ENCODE data around the gene MST1.

MST1 gene

DNA sequence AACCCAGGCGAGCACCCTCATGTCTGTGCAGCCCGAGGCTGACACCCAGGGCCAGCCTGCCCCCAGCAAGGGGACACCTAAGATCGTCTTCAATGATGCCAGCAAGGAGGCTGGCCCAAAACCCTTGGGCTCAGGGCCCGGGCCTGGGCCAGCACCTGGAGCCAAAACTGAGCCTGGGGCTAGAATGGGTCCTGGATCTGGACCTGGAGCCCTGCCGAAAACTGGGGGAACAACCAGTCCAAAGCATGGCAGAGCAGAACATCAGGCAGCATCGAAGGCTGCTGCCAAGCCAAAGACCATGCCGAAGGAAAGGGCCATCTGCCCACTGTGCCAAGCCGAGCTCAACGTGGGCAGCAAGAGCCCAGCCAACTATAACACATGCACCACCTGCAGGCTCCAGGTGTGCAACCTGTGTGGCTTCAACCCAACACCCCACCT lies 46.5 kb downstream of the MST1 start:
- H3K27me3 ChIP-seq (replicated peaks; ENCODE audit: control insufficient read depth, insufficient read depth, low read length): no peaks in the 10 kb centered on the region; the same call in none of the 2 replicates
- TF ChIP-seq, protein P1, sequence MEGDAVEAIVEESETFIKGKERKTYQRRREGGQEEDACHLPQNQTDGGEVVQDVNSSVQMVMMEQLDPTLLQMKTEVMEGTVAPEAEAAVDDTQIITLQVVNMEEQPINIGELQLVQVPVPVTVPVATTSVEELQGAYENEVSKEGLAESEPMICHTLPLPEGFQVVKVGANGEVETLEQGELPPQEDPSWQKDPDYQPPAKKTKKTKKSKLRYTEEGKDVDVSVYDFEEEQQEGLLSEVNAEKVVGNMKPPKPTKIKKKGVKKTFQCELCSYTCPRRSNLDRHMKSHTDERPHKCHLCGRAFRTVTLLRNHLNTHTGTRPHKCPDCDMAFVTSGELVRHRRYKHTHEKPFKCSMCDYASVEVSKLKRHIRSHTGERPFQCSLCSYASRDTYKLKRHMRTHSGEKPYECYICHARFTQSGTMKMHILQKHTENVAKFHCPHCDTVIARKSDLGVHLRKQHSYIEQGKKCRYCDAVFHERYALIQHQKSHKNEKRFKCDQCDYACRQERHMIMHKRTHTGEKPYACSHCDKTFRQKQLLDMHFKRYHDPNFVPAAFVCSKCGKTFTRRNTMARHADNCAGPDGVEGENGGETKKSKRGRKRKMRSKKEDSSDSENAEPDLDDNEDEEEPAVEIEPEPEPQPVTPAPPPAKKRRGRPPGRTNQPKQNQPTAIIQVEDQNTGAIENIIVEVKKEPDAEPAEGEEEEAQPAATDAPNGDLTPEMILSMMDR (IDR thresholded peaks at IDR 0.05; ENCODE audit: insufficient read depth, low read length, poor library complexity, severe bottlenecking): no peak
- H3K4me3 ChIP-seq (replicated peaks; ENCODE audit: low read depth, low read length): no peak overlapping the region
- no peak for DNase-seq (ENCODE audit: extremely low read depth, insufficient read length)
- no peaks in the 10 kb centered on the region for H3K36me3 ChIP-seq (ENCODE audit: control insufficient read depth, insufficient read depth, low read length)

DNA sequence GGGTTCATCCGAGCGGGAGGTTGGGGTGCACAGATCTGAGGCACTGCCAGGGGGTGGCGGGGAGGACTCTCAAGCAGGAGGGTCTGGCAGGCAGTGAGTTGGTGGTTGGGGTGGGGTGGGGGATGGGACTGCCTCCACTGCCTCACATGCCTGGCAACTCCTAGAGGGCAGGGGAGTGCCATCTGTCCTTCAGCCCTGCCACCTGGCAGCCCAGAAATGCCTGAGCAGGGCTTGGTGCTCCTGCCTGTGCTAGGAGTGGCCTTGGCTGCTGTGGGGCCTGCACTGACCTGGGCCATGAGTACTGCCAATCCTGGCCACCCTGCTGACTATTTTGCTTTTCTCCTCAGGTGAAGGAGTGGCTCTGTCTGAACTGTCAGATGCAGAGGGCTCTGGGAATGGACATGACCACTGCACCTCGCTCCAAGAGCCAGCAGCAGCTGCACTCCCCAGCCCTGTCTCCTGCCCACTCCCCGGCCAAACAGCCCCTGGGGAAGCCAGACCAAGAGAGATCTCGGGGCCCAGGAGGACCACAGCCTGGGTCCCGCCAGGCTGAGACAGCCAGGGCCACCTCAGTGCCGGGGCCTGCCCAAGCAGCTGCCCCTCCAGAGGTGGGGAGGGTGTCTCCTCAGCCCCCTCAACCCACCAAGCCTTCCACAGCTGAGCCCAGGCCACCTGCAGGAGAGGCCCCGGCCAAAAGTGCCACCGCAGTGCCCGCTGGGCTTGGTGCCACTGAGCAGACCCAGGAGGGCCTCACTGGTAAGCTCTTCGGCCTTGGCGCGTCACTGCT lies 47.2 kb downstream of the MST1 start:
- TF ChIP-seq, protein P1 (IDR thresholded peaks at IDR 0.05; ENCODE audit: insufficient read depth, low read length, poor library complexity, severe bottlenecking): no peak
- DNase-seq (ENCODE audit: extremely low read depth, insufficient read length): no peak
- H3K4me3 ChIP-seq (replicated peaks; ENCODE audit: low read depth, low read length): no peak overlapping the region
- no peaks in the 10 kb centered on the region for H3K36me3 ChIP-seq (ENCODE audit: control insufficient read depth, insufficient read depth, low read length)
- H3K27me3 ChIP-seq (replicated peaks; ENCODE audit: control insufficient read depth, insufficient read depth, low read length): no peaks in the 10 kb centered on the region; the same call in none of the 2 replicates

DNA sequence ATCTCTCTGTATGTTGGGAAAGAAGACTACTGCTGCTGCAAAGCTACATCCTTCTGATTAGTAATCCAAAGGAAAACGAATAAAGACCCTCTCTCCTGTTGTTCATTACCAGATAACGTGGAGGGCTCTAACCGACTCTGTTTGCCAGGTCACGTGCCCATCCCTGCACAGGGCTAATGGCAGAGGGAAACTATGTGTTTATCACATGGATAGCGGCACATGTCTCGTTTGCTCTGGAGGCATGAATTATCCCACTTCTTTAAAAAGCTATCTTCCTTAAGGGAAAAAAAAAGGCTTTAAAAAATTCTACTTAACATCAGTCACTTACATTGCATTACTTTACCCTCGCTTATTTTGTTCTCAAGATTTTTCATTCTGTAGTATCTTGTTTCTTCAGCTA lies 48.0 kb downstream of the MST1 start:
- no peak for DNase-seq (ENCODE audit: extremely low read depth, insufficient read length)
- TF ChIP-seq, protein P1 (IDR thresholded peaks at IDR 0.05; ENCODE audit: insufficient read depth, low read length, poor library complexity, severe bottlenecking): no peak
- Histone ChIP-seq H3K4me3 (replicated peaks; ENCODE audit: low read depth, low read length) (no peak overlapping the region), H3K27me3 (replicated peaks; ENCODE audit: control insufficient read depth, insufficient read depth, low read length) (no peaks in the 10 kb centered on the region; the same call in none of the 2 replicates), H3K36me3 (ENCODE audit: control insufficient read depth, insufficient read depth, low read length) (no peaks in the 10 kb centered on the region)

DNA sequence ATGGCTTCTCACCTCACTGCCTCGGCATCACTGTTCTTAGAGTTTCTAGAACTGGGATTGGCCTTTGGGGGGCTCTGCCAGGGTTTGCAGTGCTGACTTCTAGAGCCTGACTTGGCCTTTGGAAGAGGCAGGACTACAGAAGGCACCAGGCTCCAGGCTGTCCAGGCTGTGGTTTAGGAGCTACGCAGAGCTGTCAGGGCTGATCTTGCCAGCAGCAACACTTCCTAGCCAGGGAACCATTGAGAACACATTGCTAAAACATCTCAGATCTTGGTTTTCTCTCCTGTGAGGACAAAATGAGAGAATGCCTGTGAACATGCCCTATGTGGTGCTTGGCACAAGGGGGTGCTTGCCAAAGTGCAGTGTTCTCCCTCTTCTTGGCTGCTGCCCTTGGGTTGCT lies 49.7 kb downstream of the MST1 start:
- no peaks in the 10 kb centered on the region for H3K36me3 ChIP-seq (ENCODE audit: control insufficient read depth, insufficient read depth, low read length)
- DNase-seq (ENCODE audit: extremely low read depth, insufficient read length): no peak
- no peak overlapping the region for H3K4me3 ChIP-seq (replicated peaks; ENCODE audit: low read depth, low read length)
- H3K27me3 ChIP-seq (replicated peaks; ENCODE audit: control insufficient read depth, insufficient read depth, low read length): no peaks in the 10 kb centered on the region; the same call in none of the 2 replicates
- TF ChIP-seq, protein P1 (IDR thresholded peaks at IDR 0.05; ENCODE audit: insufficient read depth, low read length, poor library complexity, severe bottlenecking): no peak

DNA sequence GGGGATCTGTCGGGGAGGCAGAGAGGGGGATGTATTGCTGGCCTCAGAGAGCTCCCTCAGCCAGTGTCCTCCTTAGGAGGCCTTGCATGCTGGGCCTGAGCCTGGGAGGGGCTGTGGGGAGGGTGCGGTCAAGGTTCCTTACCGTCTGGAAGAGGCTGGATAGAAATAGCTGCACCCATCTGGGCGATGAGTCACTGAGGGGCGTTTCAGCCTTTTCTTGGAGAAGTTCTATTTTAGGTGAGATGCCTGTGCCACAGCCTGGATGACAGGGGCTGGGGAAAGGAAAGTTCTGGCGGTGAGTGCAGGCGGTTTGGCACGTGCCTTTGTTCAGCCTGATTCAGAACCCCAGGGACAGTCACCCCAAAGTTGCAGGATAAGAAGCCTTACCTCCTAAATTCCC lies 50.8 kb downstream of the MST1 start:
- DNase-seq (ENCODE audit: extremely low read depth, insufficient read length): no peak
- Histone ChIP-seq H3K36me3 (ENCODE audit: control insufficient read depth, insufficient read depth, low read length) (no peaks in the 10 kb centered on the region), H3K4me3 (replicated peaks; ENCODE audit: low read depth, low read length) (no peak overlapping the region), H3K27me3 (replicated peaks; ENCODE audit: control insufficient read depth, insufficient read depth, low read length) (no peaks in the 10 kb centered on the region; the same call in 1 of the 2 replicates)
- TF ChIP-seq, protein P1 (IDR thresholded peaks at IDR 0.05; ENCODE audit: insufficient read depth, low read length, poor library complexity, severe bottlenecking): no peak

Data from GM06990 (cell line).